Measurements from ENCODE around the gene PLA2G6.

- TF ChIP-seq POLR2A (IDR thresholded peaks at IDR 0.05) (no peak), CTCF (IDR thresholded peaks at IDR 0.05) (no peak)
These were observed 56.5 kb downstream of the PLA2G6 start for GRCh38 chr22:38125038-38125610.

All from ovary (tissue), 3 donors.